Aorta (tissue), 5 donors: ENCODE results near the gene ATG16L2. TPM values are rescaled to one million over a fixed set of nuclear protein-coding genes. Genes with fewer than 3 reads are reported as not detected.

Experiments
- ATAC-seq: fragments of 200-7000 bp; cut with Tn5 transposase; one replicate; pipeline ENCODE4 v1.9.1; 2022; ENCODE audit warnings: moderate library complexity; ENCODE audit not compliant: low FRiP score
- DNase-seq, 2 donors: peaks; one replicate each; pipeline ENCODE4 v3.0.0-alpha.2; 2020
- H3K27ac ChIP-seq, 2 donors: one replicate each; pipeline ENCODE4 v1.5.1; 2013; ENCODE audit warnings: low read length in 2 of 2, mild to moderate bottlenecking in 2 of 2, moderate library complexity in 2 of 2, control low read depth in 1 of 2, inconsistent platforms in 1 of 2, low read depth in 1 of 2
- H3K27me3 ChIP-seq, 2 donors: one replicate each; pipeline ENCODE4 v1.6.1; 2013; ENCODE audit warnings: control low read depth in 1 of 2, low read length in 1 of 2, mild to moderate bottlenecking in 1 of 2, moderate library complexity in 1 of 2; ENCODE audit not compliant: insufficient read depth in 2 of 2, control insufficient read depth in 1 of 2
- H3K36me3 ChIP-seq, 2 donors: one replicate each; pipeline ENCODE4 v1.6.1; 2013; ENCODE audit warnings: control low read depth in 1 of 2, low read length in 1 of 2, mild to moderate bottlenecking in 1 of 2; ENCODE audit not compliant: insufficient read depth in 2 of 2, control insufficient read depth in 1 of 2
- H3K4me1 ChIP-seq, 2 donors: one replicate each; pipeline ENCODE4 v1.6.1; 2013; ENCODE audit warnings: low read length in 2 of 2, control low read depth in 1 of 2, mild to moderate bottlenecking in 1 of 2, moderate library complexity in 1 of 2; ENCODE audit not compliant: insufficient read depth in 2 of 2, control insufficient read depth in 1 of 2
- H3K4me3 ChIP-seq, 2 donors: one replicate each; pipeline ENCODE4 v1.5.1; 2013; ENCODE audit warnings: low read length in 2 of 2, control low read depth in 1 of 2, mild to moderate bottlenecking in 1 of 2
- H3K9me3 ChIP-seq: one replicate; pipeline ENCODE4 v1.6.1; 2013; ENCODE audit warnings: mild to moderate bottlenecking, low read length; ENCODE audit not compliant: control insufficient read depth
- WGBS, 2 donors: extraction: QIAGEN DNeasy Blood & Tissue Kit; methylation state at CpG; one replicate each; pipeline ENCODE4 v1.1.7; 2013; 5-methylcytosine and 5-hydroxymethylcytosine counted together
- intact Hi-C, 2 donors: fragments of 100-400 bp; cut with DNase I; formaldehyde crosslinking; loops; one replicate each; pipeline versions ENCODE4 v1.14.2 to v1.15.0; 2022
- polyA plus RNA-seq, 2 donors: library from polyadenylated mRNA; stranded (reverse); fragments of 200-250 nt; gene quantifications; one replicate each; pipeline ENCODE4 v1.2.3, GENCODE V29; 2013
- total RNA-seq, 2 donors: library from RNA; stranded (reverse); fragmentation: NEBNext Ultra II Directional; extraction: Animal tissue kit (Norgen Biotek cat#: 25700); gene quantifications; one replicate each; pipeline ENCODE4 v1.2.1, GENCODE V29; 2021
- donor health status: healthy with polysubstance abuse.
- donor health status: Bipolar disorder and iron deficiency.
- donor health status: DM: no; HTN: no; CAD: no.
- donor health status: DM: no; HTN: no; CAD: no.
- donor health status: DM: yes; HTN: yes; CAD: no.

The ATG16L2 gene
- total and polyA plus RNA-seq, 4 donors = 4.9 to 74.8 (median 39.4) TPM

DNA sequence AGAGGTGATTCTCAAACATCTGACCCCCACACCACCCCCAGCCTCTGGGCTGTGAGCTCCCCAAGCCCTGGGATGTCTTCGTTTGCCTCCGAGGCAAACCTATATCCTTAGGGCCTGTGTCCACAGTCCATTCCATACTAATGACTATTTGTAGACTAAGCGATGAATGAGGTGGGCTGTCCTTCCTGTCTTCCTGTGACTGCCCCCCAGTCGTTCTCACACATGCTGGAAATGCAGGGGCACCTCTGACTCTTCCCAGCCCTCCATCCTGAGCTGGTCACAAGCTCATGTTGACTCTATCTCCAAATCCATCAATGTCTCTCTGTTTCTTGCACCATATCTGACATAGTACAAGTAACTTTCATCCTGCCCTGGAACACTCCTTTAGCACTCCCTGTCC is 4.8 kb downstream of the ATG16L2 start:
- no peak for DNase-seq
- H3K36me3 ChIP-seq = no peaks in the 10 kb centered on the region
- 84 to 86% methylated on average over 4 of the region's 4 CpGs for WGBS, 2 donors
- H3K4me1 ChIP-seq = no peaks in the 10 kb centered on the region
- no peak for ATAC-seq
- no peak overlapping the region for H3K27ac ChIP-seq
- H3K9me3 ChIP-seq = no peaks in the 10 kb centered on the region
- intact Hi-C loops = loop anchor here in 1 of 2 donors (5.0 kb wide), 1 partner anchor 37 kb away; no protein-coding TSS in a partner anchor
- H3K27me3 ChIP-seq = no peaks in the 10 kb centered on the region
- no peak overlapping the region for H3K4me3 ChIP-seq

- intact Hi-C loops = loop anchor here in 1 of 2 donors (10.0 kb wide), 1 partner anchor 424 kb away; no protein-coding TSS in a partner anchor
- Histone ChIP-seq H3K36me3 (no peaks in the 10 kb centered on the region), H3K27me3 (no peaks in the 10 kb centered on the region), H3K4me1 (no peaks in the 10 kb centered on the region), H3K9me3 (no peaks in the 10 kb centered on the region), H3K27ac (no peak overlapping the region), H3K4me3 (no peak overlapping the region)
- DNase-seq = no peak
- no peak for ATAC-seq
- 95 to 98% methylated on average over 15 of the region's 15 CpGs for WGBS, 2 donors
These were observed 6.4 kb downstream of the ATG16L2 start for GRCh38 chr11:72820439-72821139.

- no peaks in the 10 kb centered on the region for H3K4me1 ChIP-seq
- no peaks in the 10 kb centered on the region for H3K27me3 ChIP-seq
- peak overlapping the region; percentile 2 to 51 for H3K4me3 ChIP-seq
- no peaks in the 10 kb centered on the region for H3K36me3 ChIP-seq
- no peak for DNase-seq
- intact Hi-C loops = loop anchor here in 1 of 2 donors (10.0 kb wide), 1 partner anchor 423 kb away; no protein-coding TSS in a partner anchor
- WGBS, 2 donors = 33 to 37% methylated on average over 41 to 50 of the region's 50 CpGs
- no peaks in the 10 kb centered on the region for H3K9me3 ChIP-seq
- ATAC-seq = no peak
- H3K27ac ChIP-seq = peak overlapping the region in 1 of 2 donors; percentile 43
These were observed 7.2 kb downstream of the ATG16L2 start for GRCh38 chr11:72821221-72821919.

DNA sequence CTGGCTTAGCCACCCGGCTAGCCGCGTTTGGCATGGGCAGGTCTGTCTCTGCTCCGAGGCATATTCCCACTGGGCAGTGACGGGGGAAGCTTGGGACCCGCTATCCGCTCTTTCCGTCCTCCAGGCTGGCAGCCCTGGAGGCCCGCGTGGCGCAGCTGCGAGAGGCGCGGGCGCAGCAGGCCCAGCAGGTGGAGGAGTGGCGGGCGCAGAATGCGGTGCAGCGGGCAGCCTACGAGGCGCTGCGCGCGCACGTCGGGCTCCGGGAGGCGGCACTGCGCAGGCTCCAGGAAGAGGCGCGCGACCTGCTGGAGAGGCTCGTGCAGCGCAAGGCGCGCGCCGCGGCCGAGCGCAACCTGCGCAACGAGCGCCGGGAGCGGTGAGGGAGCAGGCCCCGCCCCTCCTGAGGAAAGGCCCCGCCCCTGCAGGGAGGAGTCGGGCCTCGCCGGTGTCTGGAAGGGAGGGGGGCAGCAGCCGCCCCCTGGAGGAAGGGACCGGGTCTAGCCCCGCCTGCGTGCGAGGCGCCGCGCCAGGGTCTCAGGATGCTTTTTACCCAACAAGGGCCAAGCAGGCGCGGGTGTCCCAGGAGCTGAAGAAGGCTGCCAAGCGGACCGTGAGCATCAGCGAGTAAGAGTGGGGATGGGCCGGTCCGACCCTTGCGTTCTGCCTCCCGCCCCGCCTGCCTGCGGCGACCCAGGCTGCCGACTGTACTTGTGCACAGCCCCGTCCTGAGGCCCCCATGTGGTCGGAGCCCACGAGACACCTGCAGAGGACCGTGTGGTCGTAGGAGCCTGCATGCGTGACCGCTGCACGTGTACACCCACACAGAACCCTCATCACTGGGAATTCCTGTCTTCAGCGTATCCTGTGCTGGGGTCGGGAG is 7.9 kb downstream of the ATG16L2 start:
- intact Hi-C loops = loop anchor here in 1 of 2 donors (10.0 kb wide), 1 partner anchor 423 kb away; no protein-coding TSS in a partner anchor
- Histone ChIP-seq H3K9me3 (no peaks in the 10 kb centered on the region), H3K4me1 (no peaks in the 10 kb centered on the region), H3K27ac (peak overlapping the region in 1 of 2 donors; percentile 43), H3K36me3 (no peaks in the 10 kb centered on the region), H3K27me3 (no peaks in the 10 kb centered on the region), H3K4me3 (peak overlapping the region; percentile 2 to 51)
- DNase-seq = peak; percentile 89 to 96
- peak; percentile 92 for ATAC-seq
- WGBS, 2 donors = 3 to 7% methylated on average over 77 to 82 of the region's 82 CpGs

- Histone ChIP-seq H3K27me3 (no peaks in the 10 kb centered on the region), H3K9me3 (no peaks in the 10 kb centered on the region), H3K4me3 (no peak overlapping the region), H3K27ac (peak overlapping the region in 1 of 2 donors; percentile 9), H3K36me3 (no peaks in the 10 kb centered on the region), H3K4me1 (no peaks in the 10 kb centered on the region)
- DNase-seq = no peak
- WGBS, 2 donors = 86 to 88% methylated on average over 9 of the region's 9 CpGs
- intact Hi-C loops = loop anchor here in 1 of 2 donors (10.0 kb wide), 1 partner anchor 422 kb away; no protein-coding TSS in a partner anchor
- no peak for ATAC-seq
These were observed 9.0 kb downstream of the ATG16L2 start for GRCh38 chr11:72823105-72823804.

- intact Hi-C loops = loop anchor here in 1 of 2 donors (10.0 kb wide), 1 partner anchor 421 kb away; no protein-coding TSS in a partner anchor
- H3K4me3 ChIP-seq = no peak overlapping the region
- no peaks in the 10 kb centered on the region for H3K36me3 ChIP-seq
- ATAC-seq (no peak), DNase-seq (no peak)
- no peaks in the 10 kb centered on the region for H3K4me1 ChIP-seq
- WGBS, 2 donors = 74 to 75% methylated on average over 7 of the region's 7 CpGs
- no peaks in the 10 kb centered on the region for H3K9me3 ChIP-seq
- no peaks in the 10 kb centered on the region for H3K27me3 ChIP-seq
- H3K27ac ChIP-seq = no peak overlapping the region
These were observed 9.8 kb downstream of the ATG16L2 start for GRCh38 chr11:72824020-72824419.

- Histone ChIP-seq H3K27me3 (no peaks in the 10 kb centered on the region), H3K9me3 (no peaks in the 10 kb centered on the region), H3K27ac (no peak overlapping the region), H3K4me1 (no peaks in the 10 kb centered on the region), H3K36me3 (no peaks in the 10 kb centered on the region), H3K4me3 (no peak overlapping the region)
- ATAC-seq (no peak), DNase-seq (no peak)
- 59 to 70% methylated on average over 11 to 15 of the region's 15 CpGs for WGBS, 2 donors
- intact Hi-C loops = loop anchor here in 1 of 2 donors (10.0 kb wide), 1 partner anchor 420 kb away; no protein-coding TSS in a partner anchor
These were observed 10.7 kb downstream of the ATG16L2 start for GRCh38 chr11:72824811-72825505.
